Omental fat pad (tissue), 4 donors: ENCODE results near the gene CCDC93. TPM values are rescaled to one million over a fixed set of nuclear protein-coding genes. Genes with fewer than 3 reads are reported as not detected.

ENCODE experiments used
- ATAC-seq: fragments of 150-250 bp; one replicate; pipeline ENCODE4 v1.9.1; 2016; ENCODE audit warnings: mild to moderate bottlenecking, moderate library complexity; ENCODE audit not compliant: low FRiP score
- DNase-seq: peaks from one replicate; pipeline ENCODE4 v3.0.0-alpha.2; 2019; ENCODE audit warnings: low spot score
- total RNA-seq, 4 donors: library from RNA; depleted of rRNA; stranded (reverse); fragments of >200 nt; gene quantifications; one replicate each; pipeline ENCODE4 v1.1.0, GENCODE V29; 2016
- TF ChIP-seq, protein P1 (sequence below), 3 donors: fragments of 450-650 bp; IDR thresholded peaks; one replicate each; pipeline ENCODE4 v1.5.1; 2016 to 2017; ENCODE audit warnings: antibody characterized with exemption in 3 of 3, mild to moderate bottlenecking in 3 of 3, moderate library complexity in 2 of 3

CCDC93 gene
- total RNA-seq, 4 donors from 2014 or later, result 21.4 to 34.8 (median 22.3) TPM

DNA sequence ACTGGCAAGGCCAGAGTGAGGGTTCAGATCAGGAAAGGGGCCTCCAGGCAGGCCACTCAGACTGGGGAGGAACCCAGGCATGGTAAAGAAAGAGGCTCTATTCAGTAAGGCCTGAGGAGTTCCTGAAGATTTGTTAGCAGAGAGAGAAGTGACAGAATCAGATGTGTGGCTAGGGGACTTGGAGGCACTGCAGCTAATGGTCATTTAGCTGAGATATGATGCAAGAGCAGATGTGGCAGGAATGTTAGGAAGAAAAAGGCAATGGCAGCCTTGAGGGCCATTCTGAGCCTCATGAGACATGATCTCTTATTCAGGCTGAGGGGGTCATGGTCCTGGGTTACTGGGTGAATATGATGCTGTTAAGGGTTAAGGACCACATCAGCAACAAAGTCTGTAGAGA, 73.4 kb downstream of the CCDC93 start:
- no peak for DNase-seq
- TF ChIP-seq, protein P1, sequence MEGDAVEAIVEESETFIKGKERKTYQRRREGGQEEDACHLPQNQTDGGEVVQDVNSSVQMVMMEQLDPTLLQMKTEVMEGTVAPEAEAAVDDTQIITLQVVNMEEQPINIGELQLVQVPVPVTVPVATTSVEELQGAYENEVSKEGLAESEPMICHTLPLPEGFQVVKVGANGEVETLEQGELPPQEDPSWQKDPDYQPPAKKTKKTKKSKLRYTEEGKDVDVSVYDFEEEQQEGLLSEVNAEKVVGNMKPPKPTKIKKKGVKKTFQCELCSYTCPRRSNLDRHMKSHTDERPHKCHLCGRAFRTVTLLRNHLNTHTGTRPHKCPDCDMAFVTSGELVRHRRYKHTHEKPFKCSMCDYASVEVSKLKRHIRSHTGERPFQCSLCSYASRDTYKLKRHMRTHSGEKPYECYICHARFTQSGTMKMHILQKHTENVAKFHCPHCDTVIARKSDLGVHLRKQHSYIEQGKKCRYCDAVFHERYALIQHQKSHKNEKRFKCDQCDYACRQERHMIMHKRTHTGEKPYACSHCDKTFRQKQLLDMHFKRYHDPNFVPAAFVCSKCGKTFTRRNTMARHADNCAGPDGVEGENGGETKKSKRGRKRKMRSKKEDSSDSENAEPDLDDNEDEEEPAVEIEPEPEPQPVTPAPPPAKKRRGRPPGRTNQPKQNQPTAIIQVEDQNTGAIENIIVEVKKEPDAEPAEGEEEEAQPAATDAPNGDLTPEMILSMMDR (IDR thresholded peaks at IDR 0.05), result no peak
- ATAC-seq, result no peak

DNA sequence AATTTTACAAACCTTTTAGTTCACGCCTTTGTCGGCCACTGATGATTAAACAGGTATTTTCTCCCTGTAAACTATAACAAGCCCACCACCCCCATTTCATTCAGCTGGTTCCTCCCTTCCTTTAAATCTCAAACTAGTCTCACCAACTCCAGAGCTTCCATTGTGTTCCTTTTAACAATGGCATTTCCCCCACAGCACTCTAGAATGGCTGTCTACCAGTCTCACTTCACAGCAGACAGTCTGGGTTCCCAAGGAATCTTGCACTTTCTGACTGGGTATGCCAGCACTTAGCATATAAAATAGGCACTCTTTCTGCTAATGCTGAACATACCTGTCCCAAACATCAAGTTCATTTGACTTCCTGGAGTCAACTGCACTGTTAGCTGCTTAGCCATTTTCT, 75.3 kb downstream of the CCDC93 start:
- TF ChIP-seq, protein P1 (IDR thresholded peaks at IDR 0.05), result no peak
- ATAC-seq, result no peak
- no peak for DNase-seq

DNA sequence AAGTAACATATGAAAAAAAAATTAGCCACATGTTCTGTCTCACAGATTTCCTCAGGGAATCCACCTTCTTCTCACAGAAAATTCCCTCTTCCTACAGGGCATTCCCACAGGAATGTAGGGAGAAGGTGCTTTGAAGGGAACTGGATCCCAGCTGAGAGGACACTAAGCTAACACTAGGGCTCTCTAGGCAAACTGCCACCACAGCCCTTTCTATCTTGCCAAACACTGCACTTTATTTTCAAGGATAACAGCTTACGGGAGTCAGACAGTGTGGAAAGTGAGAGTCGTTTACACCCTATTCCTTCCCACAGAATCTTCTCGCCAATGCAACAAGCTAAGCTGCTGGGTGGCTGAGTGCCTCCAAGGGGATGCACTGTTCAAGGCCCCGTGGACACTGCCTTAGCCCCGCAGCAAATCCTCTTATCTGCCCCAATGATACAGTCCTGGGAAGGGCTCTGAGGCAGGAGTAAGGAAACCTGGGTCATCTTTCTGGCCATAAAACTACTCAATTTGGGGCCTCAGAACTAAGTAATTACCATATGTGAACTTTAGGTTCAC, 76.9 kb downstream of the CCDC93 start:
- ATAC-seq, result no peak
- DNase-seq, result no peak
- TF ChIP-seq, protein P1 (IDR thresholded peaks at IDR 0.05), result no peak

DNA sequence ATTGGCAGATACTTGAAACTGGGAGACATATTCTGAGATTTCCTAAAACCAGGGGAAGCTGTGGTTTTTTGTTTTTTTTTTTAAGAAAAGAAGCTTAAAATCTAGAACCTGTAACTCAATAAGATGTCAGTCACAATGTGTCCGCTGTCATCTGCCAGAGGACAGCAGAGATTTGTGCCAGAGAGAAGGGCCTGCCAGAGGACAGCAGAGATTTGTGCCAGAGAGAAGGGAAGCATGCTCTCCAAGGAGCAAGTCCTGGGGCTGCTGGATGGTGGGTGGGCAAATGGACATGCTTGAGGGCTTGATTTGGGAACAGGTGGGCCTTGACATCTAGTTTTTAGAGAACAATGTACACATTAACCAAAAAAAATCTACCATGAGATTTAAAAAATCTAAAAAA, 77.9 kb downstream of the CCDC93 start:
- no peak for ATAC-seq
- TF ChIP-seq, protein P1 (IDR thresholded peaks at IDR 0.05), result no peak

DNA sequence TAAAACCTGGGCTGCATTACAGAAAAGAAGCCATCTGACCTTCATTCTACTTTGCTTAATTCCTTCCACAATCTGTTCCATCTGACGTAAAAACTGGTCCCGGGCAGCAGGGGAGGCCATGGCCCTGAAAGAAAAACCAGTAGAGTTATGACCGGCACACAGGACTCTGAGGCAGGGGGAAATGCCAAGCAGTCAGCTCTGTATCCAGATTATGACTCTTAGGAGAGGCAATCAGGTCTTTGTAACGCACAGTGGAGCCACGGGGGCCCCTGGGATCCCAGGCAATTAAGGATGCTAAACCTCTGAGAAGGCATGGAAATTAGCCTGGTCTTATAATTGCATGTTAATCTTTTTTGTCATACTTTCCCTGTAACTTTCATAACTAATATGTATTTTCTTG, 78.4 kb downstream of the CCDC93 start:
- TF ChIP-seq, protein P1 (IDR thresholded peaks at IDR 0.05), result no peak
- DNase-seq (no peak), ATAC-seq (no peak)

More for the DNA sequence above, 77.9 kb downstream of the CCDC93 start:
- DNase-seq, result no peak

DNA sequence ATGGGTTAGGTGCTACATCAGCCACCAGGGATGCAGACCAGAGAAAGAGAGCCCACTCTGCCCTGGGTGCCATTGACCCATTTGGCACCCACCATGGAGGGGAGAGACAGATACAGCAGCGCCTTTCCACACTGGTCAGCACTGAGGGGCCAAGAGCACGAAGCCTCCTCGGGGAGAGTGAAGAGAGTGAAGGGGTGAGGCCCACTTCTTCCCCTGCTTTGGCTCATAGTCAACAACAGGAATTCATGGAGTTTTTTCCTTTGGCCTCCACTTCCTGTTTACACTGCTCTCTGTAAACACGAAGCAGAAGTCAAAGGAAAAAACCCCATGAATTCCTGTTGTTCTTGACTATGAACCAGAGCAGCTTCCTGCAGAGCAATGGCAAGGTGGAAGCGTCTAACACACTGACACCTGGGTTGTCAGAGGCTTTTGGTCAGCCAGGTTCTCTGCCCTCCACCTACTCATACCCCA, 80.0 kb downstream of the CCDC93 start:
- ATAC-seq, result no peak

DNA sequence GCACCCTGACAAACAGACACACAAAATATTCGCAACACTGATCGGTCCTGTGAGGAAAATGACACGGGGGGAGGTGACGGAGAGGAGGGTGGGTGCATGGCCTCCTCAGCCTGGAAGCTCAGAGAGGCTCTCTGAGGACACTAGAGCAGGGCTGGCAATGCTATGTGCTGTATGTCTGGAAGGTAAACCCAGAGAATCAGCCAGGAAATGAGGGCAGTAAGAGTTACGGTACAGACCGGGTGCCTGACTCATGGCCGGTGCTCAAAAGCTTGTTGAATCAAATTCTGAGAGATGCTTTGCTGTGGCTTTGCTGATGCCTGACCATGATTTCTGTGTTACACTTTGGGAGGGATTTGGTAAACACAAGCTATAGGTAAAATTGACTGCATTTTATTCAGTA, 81.9 kb downstream of the CCDC93 start:
- DNase-seq (no peak), ATAC-seq (no peak)
- TF ChIP-seq, protein P1 (IDR thresholded peaks at IDR 0.05), result no peak

More for the DNA sequence above, 80.0 kb downstream of the CCDC93 start:
- TF ChIP-seq, protein P1 (IDR thresholded peaks at IDR 0.05), result no peak
- DNase-seq, result no peak
